Effector memory CD4-positive, alpha-beta T cell (primary cell): ENCODE data around the gene SORCS1.

Experiments used
- DNase-seq, 3 donors: peaks; one replicate each; pipeline ENCODE4 v3.0.0-alpha.2; 2020
- H3K27ac ChIP-seq: 2 replicates; pipeline ENCODE4 v1.7.0; 2013; ENCODE audit warnings: mild to moderate bottlenecking, low read length, moderate library complexity; ENCODE audit not compliant: insufficient read depth, poor library complexity, severe bottlenecking
- H3K27me3 ChIP-seq: replicated peaks from 2 replicates; pipeline ENCODE4 v1.7.0; 2013; ENCODE audit warnings: mild to moderate bottlenecking, low read length; ENCODE audit not compliant: insufficient read depth, control insufficient read depth, poor library complexity, severe bottlenecking
- H3K36me3 ChIP-seq: 2 replicates; pipeline ENCODE4 v1.7.0; 2013; ENCODE audit warnings: mild to moderate bottlenecking, low read length, moderate library complexity; ENCODE audit not compliant: control insufficient read depth, insufficient read depth
- H3K4me1 ChIP-seq: 2 replicates; pipeline ENCODE4 v1.7.0; 2013; ENCODE audit warnings: low read length, mild to moderate bottlenecking; ENCODE audit not compliant: control insufficient read depth, insufficient read depth, poor library complexity, severe bottlenecking
- H3K4me3 ChIP-seq: 2 replicates; pipeline ENCODE4 v1.7.0; 2013; ENCODE audit warnings: low read length, low read depth, mild to moderate bottlenecking; ENCODE audit not compliant: insufficient read depth, poor library complexity, severe bottlenecking
- H3K9me3 ChIP-seq: 2 replicates; pipeline ENCODE4 v1.7.0; 2013; ENCODE audit warnings: mild to moderate bottlenecking, low read length, moderate library complexity; ENCODE audit not compliant: control insufficient read depth

SORCS1 gene

DNA sequence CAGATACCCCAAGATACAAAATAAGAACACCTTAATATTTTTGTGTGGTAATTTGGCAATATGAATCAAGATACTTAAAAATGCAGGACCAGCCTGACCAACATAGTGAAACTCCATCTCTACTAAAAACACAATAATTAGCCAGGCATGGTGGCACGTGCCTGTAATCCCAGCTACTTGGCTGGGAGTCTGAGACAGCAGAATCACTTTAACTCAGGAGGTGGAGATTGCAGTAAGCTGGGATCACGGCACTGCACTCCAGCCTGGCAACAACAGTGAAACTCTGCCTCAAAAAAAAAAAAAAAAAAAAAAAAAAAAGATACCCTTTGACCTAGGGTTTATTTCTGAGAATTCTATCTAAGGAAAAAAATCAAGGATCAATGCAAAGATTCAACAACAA lies 450.7 kb downstream of the SORCS1 start:
- H3K27ac ChIP-seq: no peak overlapping the region
- DNase-seq: no peak
- H3K27me3 ChIP-seq: no peaks in the 10 kb centered on the region
- no peaks in the 10 kb centered on the region for H3K36me3 ChIP-seq
- no peaks in the 10 kb centered on the region for H3K9me3 ChIP-seq
- no peaks in the 10 kb centered on the region for H3K4me1 ChIP-seq
- no peak overlapping the region for H3K4me3 ChIP-seq

DNA sequence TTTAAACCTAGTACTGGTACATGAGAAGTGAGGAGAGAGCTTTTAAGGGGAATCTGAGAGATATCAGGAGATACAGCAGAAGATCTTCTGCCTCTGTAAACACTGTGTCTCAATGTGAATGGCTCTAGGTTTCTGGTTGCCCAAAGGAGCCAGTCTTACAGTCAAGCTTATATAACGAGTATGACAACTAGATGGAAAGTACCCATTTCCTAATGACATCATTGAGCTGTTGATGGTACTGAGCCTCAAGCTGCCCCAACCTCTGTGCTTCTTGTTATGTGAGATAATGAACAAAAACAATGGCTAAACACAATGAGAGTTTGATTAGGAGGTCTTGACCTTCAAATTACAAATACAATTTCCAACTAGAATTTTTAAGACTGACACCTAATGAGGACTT lies 451.5 kb downstream of the SORCS1 start:
- Histone ChIP-seq H3K4me3 (no peak overlapping the region), H3K27ac (no peak overlapping the region), H3K36me3 (no peaks in the 10 kb centered on the region), H3K27me3 (no peaks in the 10 kb centered on the region), H3K9me3 (no peaks in the 10 kb centered on the region), H3K4me1 (no peaks in the 10 kb centered on the region)
- no peak for DNase-seq

DNA sequence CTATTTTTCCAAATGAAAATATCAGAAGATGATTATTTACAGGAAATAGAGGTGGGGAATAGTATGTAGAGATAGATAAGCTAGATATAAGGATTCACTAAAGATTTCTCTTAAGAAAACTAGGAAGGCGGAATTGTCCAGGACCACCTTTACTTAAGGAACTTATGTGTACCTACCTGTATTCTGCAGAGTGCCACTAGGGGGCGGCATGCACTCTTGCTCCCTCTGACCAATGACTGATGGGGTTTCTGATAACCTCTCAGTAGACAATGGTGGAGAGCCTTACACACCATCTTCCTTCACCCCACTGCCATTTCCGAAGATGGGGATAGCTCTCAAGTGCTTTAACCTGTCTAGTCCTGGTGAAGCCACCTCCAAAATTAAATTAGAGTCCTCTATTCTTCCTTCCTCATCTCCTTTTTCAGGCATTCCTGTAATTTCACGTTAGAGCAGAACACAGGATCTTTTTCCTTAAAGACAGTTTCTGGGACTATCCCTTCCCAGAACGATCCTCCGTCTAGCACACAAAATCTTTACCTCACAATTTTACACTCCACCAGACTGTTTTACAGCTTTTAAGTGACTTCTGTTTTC lies 453.1 kb downstream of the SORCS1 start:
- Histone ChIP-seq H3K4me3 (no peak overlapping the region), H3K27ac (no peak overlapping the region), H3K27me3 (no peaks in the 10 kb centered on the region), H3K4me1 (no peaks in the 10 kb centered on the region), H3K9me3 (no peaks in the 10 kb centered on the region), H3K36me3 (no peaks in the 10 kb centered on the region)
- no peak for DNase-seq

DNA sequence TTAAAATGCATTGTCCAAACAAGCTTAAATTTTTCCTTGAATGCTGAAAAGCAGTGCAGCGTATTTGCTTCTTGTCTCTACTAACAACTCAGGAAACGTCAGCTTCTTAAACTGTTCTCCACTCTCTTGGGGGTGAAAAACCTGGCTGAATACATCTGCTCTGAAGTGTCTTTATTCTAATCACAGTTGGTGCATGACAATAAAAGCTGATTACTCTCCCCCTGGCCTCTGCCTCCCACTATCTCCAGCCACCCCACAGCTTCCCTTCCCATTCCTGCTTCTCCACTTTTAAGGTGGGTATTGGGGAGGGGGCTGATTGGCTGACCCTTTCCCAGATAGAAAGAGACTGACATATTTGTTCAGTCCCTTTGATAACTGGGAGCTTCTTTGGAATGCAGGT lies 456.0 kb downstream of the SORCS1 start:
- Histone ChIP-seq H3K9me3 (no peaks in the 10 kb centered on the region), H3K4me3 (no peak overlapping the region), H3K4me1 (no peaks in the 10 kb centered on the region), H3K27me3 (no peaks in the 10 kb centered on the region), H3K36me3 (no peaks in the 10 kb centered on the region), H3K27ac (no peak overlapping the region)
- DNase-seq: no peak

DNA sequence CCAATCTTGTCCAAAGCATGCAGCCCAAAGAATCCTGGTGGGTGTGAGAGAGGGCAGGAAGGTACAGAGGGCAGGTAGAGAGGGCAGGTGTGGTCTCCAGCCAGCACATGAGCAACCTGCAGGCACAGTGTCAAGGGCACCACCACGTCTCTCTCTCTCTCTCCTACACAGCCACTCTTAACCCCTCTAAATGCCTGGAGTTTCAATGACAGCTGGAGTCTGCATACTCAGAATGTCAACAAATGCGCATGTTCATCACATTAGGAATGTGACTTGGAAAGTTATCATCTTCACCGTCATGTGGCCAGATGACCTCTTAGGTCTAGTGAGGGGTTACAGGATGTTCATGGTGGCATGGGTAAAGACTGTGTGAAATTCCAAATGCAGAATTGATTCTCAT lies 456.8 kb downstream of the SORCS1 start:
- no peak overlapping the region for H3K4me3 ChIP-seq

DNA sequence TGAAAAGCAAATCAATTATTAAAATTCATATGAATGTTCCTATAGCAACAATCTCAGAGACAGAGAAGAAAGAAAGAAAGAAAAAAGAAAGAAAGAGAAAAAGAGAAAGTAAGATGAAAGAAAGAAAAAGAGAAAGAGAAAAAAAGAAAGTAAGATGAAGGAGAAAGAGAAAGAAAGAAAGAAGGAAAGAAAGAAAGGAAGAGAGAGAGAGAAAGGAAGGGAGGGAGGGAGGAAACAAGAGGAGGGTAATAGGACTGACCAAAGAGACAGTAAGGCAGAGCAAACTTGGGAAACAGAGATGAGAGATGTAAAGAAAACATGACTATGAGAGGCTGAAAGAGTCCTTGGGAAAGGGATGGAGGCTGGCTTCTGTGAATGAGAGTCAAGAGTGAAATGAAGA lies 458.4 kb downstream of the SORCS1 start:
- no peak for DNase-seq
- no peaks in the 10 kb centered on the region for H3K36me3 ChIP-seq
- no peak overlapping the region for H3K4me3 ChIP-seq
- no peaks in the 10 kb centered on the region for H3K4me1 ChIP-seq
- H3K9me3 ChIP-seq: no peaks in the 10 kb centered on the region
- no peaks in the 10 kb centered on the region for H3K27me3 ChIP-seq
- H3K27ac ChIP-seq: no peak overlapping the region

More for the DNA sequence above, 456.8 kb downstream of the SORCS1 start:
- H3K27me3 ChIP-seq: no peaks in the 10 kb centered on the region
- no peak overlapping the region for H3K27ac ChIP-seq
- H3K9me3 ChIP-seq: no peaks in the 10 kb centered on the region
- H3K4me1 ChIP-seq: no peaks in the 10 kb centered on the region
- DNase-seq: no peak
- no peaks in the 10 kb centered on the region for H3K36me3 ChIP-seq

DNA sequence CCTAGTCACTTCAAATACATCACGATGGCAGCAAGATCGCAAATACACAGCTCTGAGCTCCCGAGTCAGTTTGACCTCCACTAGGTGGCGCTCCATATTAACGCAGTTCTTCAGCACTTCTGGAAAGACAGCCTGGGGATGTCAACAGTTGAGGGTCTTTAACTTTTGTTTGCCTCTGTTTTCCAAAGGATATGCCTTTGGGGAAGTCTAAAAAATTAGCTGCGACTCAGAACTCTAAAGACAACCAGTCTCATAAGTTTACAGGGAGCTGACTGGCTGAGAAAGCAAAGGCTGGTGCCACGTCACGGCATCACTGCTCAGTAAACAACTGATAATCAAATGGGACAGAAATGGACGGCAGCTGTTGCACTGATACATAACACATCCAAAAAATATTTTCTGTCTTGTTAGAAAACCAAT lies 458.8 kb downstream of the SORCS1 start:
- Histone ChIP-seq H3K27me3 (no peaks in the 10 kb centered on the region), H3K4me3 (no peak overlapping the region), H3K27ac (no peak overlapping the region), H3K9me3 (no peaks in the 10 kb centered on the region), H3K36me3 (no peaks in the 10 kb centered on the region), H3K4me1 (no peaks in the 10 kb centered on the region)
- no peak for DNase-seq

DNA sequence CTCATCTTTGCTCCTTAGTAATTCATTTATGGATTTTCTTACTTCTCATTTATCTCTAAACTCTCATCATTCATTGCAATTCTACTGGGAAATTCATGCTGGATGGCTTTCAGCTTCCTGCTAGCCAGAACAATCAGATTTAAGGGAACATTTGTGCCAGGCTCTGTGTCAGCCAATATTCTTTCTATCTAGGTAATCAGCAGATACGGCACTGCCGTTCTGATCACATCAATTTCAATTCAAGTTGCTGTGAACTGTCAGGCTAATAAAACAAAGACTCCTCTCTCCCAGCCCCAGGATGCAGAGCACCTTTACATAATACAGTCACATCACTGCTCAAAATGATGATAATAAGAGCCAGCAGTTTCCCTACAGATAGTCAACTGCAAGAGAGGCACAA lies 468.3 kb downstream of the SORCS1 start:
- no peaks in the 10 kb centered on the region for H3K36me3 ChIP-seq
- H3K9me3 ChIP-seq: no peaks in the 10 kb centered on the region
- no peak for DNase-seq
- no peaks in the 10 kb centered on the region for H3K27me3 ChIP-seq
- no peak overlapping the region for H3K4me3 ChIP-seq
- no peak overlapping the region for H3K27ac ChIP-seq
- H3K4me1 ChIP-seq: no peaks in the 10 kb centered on the region

DNA sequence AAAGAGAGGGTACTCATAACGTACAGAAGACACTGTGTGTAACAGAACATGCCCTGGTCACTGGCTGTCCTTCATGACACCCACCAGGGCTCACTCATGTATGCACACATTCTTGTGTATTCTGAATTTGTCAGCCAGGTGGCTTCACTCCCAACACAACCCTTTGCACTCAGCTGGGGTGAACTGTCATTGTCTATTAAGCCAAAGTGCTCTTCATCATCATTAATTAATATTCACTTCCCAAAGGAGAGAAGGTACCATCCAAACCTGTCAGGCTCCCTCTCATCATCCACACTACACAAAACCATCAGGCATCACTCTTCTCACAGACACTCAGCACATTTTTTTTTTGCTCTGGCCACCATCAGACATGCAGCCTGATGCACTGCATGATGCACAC lies 469.8 kb downstream of the SORCS1 start:
- Histone ChIP-seq H3K27me3 (no peaks in the 10 kb centered on the region), H3K27ac (no peak overlapping the region), H3K9me3 (no peaks in the 10 kb centered on the region), H3K36me3 (no peaks in the 10 kb centered on the region), H3K4me1 (no peaks in the 10 kb centered on the region), H3K4me3 (no peak overlapping the region)
- no peak for DNase-seq

DNA sequence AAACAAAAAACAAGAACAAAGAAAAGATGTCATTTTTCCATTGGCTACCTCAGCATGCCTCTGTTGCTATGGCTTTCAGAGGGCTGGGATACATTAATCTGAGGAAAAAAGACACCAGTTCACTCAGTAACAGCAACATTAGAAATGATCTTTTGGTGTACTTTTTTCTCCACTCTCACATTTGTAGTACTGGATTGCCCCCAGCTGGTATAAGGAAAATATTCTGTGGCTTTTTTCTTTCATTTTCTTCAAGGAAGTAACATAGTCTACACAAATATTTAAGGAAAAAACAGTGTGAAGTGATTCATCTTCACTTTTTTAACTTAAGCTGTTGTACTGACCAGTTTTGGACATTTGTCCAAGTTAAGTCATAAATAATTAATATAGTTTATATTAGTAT lies 482.3 kb downstream of the SORCS1 start:
- H3K9me3 ChIP-seq: no peaks in the 10 kb centered on the region
- H3K36me3 ChIP-seq: no peaks in the 10 kb centered on the region
- H3K27ac ChIP-seq: no peak overlapping the region
- no peak for DNase-seq
- no peak overlapping the region for H3K4me3 ChIP-seq
- H3K27me3 ChIP-seq: no peaks in the 10 kb centered on the region
- no peaks in the 10 kb centered on the region for H3K4me1 ChIP-seq

DNA sequence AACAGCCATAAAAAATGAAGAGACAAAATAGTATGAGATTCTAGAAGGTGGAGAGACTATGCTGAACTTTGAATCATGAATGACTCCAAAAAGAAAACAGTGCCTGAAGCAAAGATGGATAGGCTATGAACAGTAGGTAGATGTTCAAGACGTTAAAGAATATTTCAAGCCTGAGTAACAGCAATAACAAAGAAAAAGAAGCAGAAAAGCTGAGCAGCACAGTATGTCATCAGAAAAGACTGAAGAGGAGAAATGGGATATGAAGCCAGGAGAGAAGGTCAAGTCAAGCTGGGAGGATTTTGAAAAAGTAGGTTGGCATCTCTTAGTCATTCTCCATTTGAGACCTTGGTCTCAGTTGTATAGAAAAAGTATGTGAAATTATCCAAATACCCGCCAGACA lies 484.4 kb downstream of the SORCS1 start:
- no peak for DNase-seq
- no peaks in the 10 kb centered on the region for H3K4me1 ChIP-seq
- H3K36me3 ChIP-seq: no peaks in the 10 kb centered on the region
- no peak overlapping the region for H3K27ac ChIP-seq
- H3K27me3 ChIP-seq: no peaks in the 10 kb centered on the region
- no peaks in the 10 kb centered on the region for H3K9me3 ChIP-seq
- no peak overlapping the region for H3K4me3 ChIP-seq
